ENCODE data around the gene CD200R1. TPM values are rescaled to one million over a fixed set of nuclear protein-coding genes. Genes with fewer than 3 reads are reported as not detected.

The CD200R1 gene
- total RNA-seq, 1 experiment from 2014 or later = 0.05 TPM

DNA sequence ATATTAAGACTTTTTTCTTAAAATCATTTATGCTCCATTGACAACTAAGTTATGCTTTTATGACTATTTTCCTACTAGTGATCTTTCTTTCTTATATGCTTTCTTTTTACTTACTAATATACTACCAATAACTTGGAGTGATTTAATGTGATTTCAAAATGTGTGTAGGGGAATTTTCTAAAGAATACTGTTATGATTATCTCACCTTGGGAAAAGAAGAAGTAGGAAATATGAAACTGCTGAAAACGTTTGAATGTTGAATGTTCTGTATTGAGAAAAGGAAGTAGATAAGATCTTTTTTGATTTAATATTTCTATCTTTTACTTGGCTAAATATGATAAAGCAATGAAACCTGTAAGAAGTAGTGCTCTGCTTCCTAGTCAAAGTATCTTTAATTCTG is 7.8 kb upstream of the CD200R1 start:
- Histone ChIP-seq H3K4me3 (ENCODE audit: low read depth in 2 of 2, low read length in 2 of 2) (no peak overlapping the region), H3K36me3 (ENCODE audit: control insufficient read depth, insufficient read depth, low read length) (no peaks in the 10 kb centered on the region), H3K9me3 (ENCODE audit: control insufficient read depth, insufficient read depth, low read depth, low read length) (no peaks in the 10 kb centered on the region), H3K27me3 (ENCODE audit: control insufficient read depth, insufficient read depth, low read length) (peaks cover 16% of the 10 kb centered on the region), H3K27ac (ENCODE audit: low read length) (no peak overlapping the region), H3K4me1 (ENCODE audit: control insufficient read depth, insufficient read depth, low read length) (no peaks in the 10 kb centered on the region)
- TF ChIP-seq SIN3A (IDR thresholded peaks at IDR 0.05; ENCODE audit: borderline replicate concordance, insufficient read depth, low read depth, low read length) (no peak), POLR2AphosphoS5 (IDR thresholded peaks at IDR 0.05; ENCODE audit: low read depth, low read length) (no peak), TCF7L2 (IDR thresholded peaks at IDR 0.05; ENCODE audit: low read depth, low read length) (no peak)
- TF ChIP-seq, protein P1, sequence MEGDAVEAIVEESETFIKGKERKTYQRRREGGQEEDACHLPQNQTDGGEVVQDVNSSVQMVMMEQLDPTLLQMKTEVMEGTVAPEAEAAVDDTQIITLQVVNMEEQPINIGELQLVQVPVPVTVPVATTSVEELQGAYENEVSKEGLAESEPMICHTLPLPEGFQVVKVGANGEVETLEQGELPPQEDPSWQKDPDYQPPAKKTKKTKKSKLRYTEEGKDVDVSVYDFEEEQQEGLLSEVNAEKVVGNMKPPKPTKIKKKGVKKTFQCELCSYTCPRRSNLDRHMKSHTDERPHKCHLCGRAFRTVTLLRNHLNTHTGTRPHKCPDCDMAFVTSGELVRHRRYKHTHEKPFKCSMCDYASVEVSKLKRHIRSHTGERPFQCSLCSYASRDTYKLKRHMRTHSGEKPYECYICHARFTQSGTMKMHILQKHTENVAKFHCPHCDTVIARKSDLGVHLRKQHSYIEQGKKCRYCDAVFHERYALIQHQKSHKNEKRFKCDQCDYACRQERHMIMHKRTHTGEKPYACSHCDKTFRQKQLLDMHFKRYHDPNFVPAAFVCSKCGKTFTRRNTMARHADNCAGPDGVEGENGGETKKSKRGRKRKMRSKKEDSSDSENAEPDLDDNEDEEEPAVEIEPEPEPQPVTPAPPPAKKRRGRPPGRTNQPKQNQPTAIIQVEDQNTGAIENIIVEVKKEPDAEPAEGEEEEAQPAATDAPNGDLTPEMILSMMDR (IDR thresholded peaks at IDR 0.05) = no peak
- TF ChIP-seq, protein P2, sequence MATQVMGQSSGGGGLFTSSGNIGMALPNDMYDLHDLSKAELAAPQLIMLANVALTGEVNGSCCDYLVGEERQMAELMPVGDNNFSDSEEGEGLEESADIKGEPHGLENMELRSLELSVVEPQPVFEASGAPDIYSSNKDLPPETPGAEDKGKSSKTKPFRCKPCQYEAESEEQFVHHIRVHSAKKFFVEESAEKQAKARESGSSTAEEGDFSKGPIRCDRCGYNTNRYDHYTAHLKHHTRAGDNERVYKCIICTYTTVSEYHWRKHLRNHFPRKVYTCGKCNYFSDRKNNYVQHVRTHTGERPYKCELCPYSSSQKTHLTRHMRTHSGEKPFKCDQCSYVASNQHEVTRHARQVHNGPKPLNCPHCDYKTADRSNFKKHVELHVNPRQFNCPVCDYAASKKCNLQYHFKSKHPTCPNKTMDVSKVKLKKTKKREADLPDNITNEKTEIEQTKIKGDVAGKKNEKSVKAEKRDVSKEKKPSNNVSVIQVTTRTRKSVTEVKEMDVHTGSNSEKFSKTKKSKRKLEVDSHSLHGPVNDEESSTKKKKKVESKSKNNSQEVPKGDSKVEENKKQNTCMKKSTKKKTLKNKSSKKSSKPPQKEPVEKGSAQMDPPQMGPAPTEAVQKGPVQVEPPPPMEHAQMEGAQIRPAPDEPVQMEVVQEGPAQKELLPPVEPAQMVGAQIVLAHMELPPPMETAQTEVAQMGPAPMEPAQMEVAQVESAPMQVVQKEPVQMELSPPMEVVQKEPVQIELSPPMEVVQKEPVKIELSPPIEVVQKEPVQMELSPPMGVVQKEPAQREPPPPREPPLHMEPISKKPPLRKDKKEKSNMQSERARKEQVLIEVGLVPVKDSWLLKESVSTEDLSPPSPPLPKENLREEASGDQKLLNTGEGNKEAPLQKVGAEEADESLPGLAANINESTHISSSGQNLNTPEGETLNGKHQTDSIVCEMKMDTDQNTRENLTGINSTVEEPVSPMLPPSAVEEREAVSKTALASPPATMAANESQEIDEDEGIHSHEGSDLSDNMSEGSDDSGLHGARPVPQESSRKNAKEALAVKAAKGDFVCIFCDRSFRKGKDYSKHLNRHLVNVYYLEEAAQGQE (IDR thresholded peaks at IDR 0.05; ENCODE audit: insufficient read depth in 1 of 2, low read depth in 2 of 2, low read length in 1 of 2) = no peak
- ChIA-PET CTCF (no interaction called here), POLR2A (no interaction called here)
- BruUV-seq (replicated peaks) = no TSS peak
- DNase-seq (ENCODE audit: low read depth, low spot score) (no peak), ATAC-seq (no peak)
- in situ Hi-C loops (cut with HindIII; ENCODE audit: low pct_unique_long_range_greater_than_20kb, low sequenced_read_pairs) = loop anchor here (25.0 kb wide), 1 partner anchor 345 kb away; the partner anchor contains the start of gene CCDC80
- intact Hi-C loops (cut with micrococcal nuclease; ENCODE audit: unreplicated experiment) = loop anchor here (5.0 kb wide), 1 partner anchor 400 kb away; no protein-coding TSS in a partner anchor

DNA sequence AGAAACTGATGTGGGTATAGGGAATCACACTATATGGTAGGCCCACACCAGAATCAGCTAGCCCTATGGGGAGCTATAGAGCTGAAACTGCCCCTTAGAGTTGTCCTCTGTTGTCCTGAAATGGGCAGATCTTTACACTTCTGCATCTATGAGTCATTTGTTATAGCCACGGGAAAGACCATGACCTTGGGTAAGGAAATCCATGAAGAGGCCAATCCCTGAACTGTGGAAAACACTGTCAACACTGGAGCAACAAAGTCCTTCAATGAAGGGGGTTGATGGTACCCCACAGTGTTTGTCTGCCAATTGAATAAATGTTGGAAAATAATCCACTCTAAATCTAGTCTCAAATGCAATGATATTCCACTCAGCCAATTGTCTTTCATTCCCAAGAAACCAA is 5.2 kb upstream of the CD200R1 start:
- Histone ChIP-seq H3K9me3 (ENCODE audit: control insufficient read depth, insufficient read depth, low read depth, low read length) (no peaks in the 10 kb centered on the region), H3K4me1 (ENCODE audit: control insufficient read depth, insufficient read depth, low read length) (no peaks in the 10 kb centered on the region), H3K4me3 (ENCODE audit: low read depth in 2 of 2, low read length in 2 of 2) (no peak overlapping the region), H3K27me3 (ENCODE audit: control insufficient read depth, insufficient read depth, low read length) (peaks cover 13% of the 10 kb centered on the region; the same call in 1 of the 2 replicates), H3K27ac (ENCODE audit: low read length) (no peak overlapping the region), H3K36me3 (ENCODE audit: control insufficient read depth, insufficient read depth, low read length) (no peaks in the 10 kb centered on the region)
- no peak for ATAC-seq
- TF ChIP-seq SIN3A (IDR thresholded peaks at IDR 0.05; ENCODE audit: borderline replicate concordance, insufficient read depth, low read depth, low read length) (no peak), POLR2AphosphoS5 (IDR thresholded peaks at IDR 0.05; ENCODE audit: low read depth, low read length) (no peak), TCF7L2 (IDR thresholded peaks at IDR 0.05; ENCODE audit: low read depth, low read length) (no peak)
- TF ChIP-seq, protein P1 (IDR thresholded peaks at IDR 0.05) = no peak
- TF ChIP-seq, protein P2 (IDR thresholded peaks at IDR 0.05; ENCODE audit: insufficient read depth in 1 of 2, low read depth in 2 of 2, low read length in 1 of 2) = no peak
- in situ Hi-C loops (cut with HindIII; ENCODE audit: low pct_unique_long_range_greater_than_20kb, low sequenced_read_pairs) (loop anchor here (25.0 kb wide), 1 partner anchor 343 kb away; the partner anchor contains the start of gene CCDC80), intact Hi-C loops (cut with micrococcal nuclease; ENCODE audit: unreplicated experiment) (loop anchor here (5.0 kb wide), 1 partner anchor 398 kb away; no protein-coding TSS in a partner anchor)
- BruUV-seq (replicated peaks) = no TSS peak
- CTCF ChIA-PET = interaction anchor here (1.6 kb wide), 1 partner anchor 337 kb away, joined by 8 read pairs; no protein-coding TSS in a partner anchor
- POLR2A ChIA-PET = no interaction called here
- DNase-seq (ENCODE audit: low read depth, low spot score) = no peak
